GM12873 (cell line): ENCODE data around the gene MTTP.

Source experiments
- CTCF ChIP-seq: IDR thresholded peaks from 2 replicates; pipeline ENCODE4 v1.5.1; 2012; ENCODE audit warnings: low read depth, mild to moderate bottlenecking, moderate library complexity, low read length, control low read depth; ENCODE audit not compliant: insufficient read depth; ENCODE audit errors: missing control alignments

MTTP gene

DNA sequence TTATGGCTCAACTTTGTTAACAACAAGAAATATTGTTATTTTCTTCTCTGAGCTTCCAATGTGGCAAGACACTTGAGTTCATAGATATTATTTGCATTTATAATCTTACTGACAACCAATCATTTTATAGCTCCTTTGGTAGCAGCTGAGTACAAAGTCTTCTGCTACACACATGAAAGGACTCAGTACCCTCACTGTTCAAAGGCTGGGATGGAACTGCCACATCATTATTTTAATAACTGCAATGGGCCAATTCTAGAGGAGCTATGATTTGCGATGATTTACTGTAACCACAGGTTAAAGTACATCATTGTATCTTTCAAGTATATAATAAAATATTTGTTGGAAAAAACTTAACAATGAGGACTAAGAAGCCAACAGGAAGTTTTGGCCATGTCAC, 10.9 kb downstream of the MTTP start:
- TF ChIP-seq CTCF, result no peak

DNA sequence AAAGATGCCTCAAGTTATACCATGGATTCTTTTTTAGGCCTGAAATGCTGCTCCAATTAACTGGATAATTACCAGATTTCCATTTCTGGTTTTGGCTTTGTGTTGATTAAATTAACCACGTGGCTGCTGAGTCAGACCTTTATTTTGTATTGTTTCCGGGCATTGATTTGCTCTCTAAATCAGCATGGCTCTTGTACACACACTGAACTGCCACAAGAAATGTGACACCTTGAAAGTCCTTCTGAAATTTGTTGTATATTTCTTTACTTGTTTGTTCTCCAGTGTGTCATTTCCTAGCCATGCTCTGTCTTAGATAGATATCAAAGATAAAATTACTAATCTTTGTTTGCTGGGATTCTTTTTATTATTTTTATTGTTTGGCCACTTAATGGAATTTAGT, 11.7 kb downstream of the MTTP start:
- no peak for TF ChIP-seq CTCF

- no peak for TF ChIP-seq CTCF
These were observed 12.2 kb downstream of the MTTP start for GRCh38 chr4:99586797-99587196.

- no peak for TF ChIP-seq CTCF
These were observed 12.7 kb downstream of the MTTP start for GRCh38 chr4:99587309-99587708.

DNA sequence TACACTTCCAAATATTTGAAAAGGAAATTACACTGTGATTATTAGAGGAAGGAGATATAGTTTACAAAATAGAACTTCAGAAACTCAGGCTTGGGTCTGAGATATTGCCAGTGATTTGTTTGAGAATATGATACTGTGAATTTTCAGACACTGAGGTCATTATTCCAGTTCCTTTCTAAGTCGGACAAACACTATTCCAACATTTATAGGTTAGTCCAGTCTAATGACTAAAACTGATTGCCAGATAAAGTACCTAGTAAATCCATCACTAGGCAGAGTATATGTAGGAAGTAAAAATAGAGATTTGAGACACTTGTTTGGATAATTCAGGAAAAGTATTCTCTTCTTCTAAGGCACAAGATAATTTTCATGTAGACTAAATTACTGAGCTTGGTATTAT, 13.2 kb downstream of the MTTP start:
- no peak for TF ChIP-seq CTCF

DNA sequence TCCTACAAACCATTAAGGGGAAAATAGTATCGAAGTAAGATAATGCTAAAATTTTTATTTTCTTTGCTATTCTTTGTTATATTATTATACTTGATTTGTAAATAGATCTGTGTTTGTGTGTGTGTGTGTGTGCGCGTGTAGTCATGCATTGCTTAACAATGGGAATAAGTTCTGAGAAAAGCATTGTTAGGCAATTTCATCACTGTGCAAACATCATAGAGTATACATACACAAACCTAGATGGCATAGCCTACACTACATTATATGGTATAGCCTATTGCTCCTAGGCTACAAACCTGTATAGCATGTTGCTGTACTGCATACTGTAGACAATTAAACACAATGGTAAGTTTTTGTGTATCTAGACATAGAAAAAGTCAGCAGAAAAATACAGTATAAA, 17.1 kb downstream of the MTTP start:
- no peak for TF ChIP-seq CTCF

- no peak for TF ChIP-seq CTCF
These were observed 19.4 kb downstream of the MTTP start for GRCh38 chr4:99593781-99594641.
